ENCODE data around the gene ADCK1. TPM values are rescaled to one million over a fixed set of nuclear protein-coding genes. Genes with fewer than 3 reads are reported as not detected.

ADCK1 gene
- total RNA-seq, 2 donors from 2014 or later = 6.9 to 7.4 TPM

- H3K4me1 ChIP-seq (ENCODE audit: control insufficient read depth, insufficient read depth, low read length) = no peaks in the 10 kb centered on the region
- Mint-ChIP-seq H3K4me1 (no peaks in the 10 kb centered on the region), H3K4me3 (no peak overlapping the region), H3K36me3 (ENCODE audit: low read depth) (no peaks in the 10 kb centered on the region), H3K27me3 (ENCODE audit: insufficient read depth) (peaks cover 1% of the 10 kb centered on the region), H3K27ac (no peak overlapping the region), H3K9me3 (no peaks in the 10 kb centered on the region)
- no peak overlapping the region for H3K27ac ChIP-seq (ENCODE audit: low read depth, low read length)
- H3K36me3 ChIP-seq (ENCODE audit: control insufficient read depth, insufficient read depth, low read length) = no peaks in the 10 kb centered on the region
- peaks cover 7% of the 10 kb centered on the region for H3K27me3 ChIP-seq (ENCODE audit: control insufficient read depth, insufficient read depth, low read length, poor library complexity, severe bottlenecking)
- WGBS, 2 experiments (ENCODE audit: insufficient coverage in 1 of 2, insufficient read length in 1 of 2) = 94 to 95% methylated on average over 5 to 7 of the region's 7 CpGs
- TF ChIP-seq CTCF (conservative IDR thresholded peaks at IDR 0.05) = no peak
- no peak for DNase-seq
- H3K9me3 ChIP-seq (ENCODE audit: control insufficient read depth, low read length) = no peaks in the 10 kb centered on the region
- H3K4me3 ChIP-seq (ENCODE audit: low read length) = no peak overlapping the region
- no peak overlapping the region for H3K9ac ChIP-seq (ENCODE audit: extremely low read depth, low read length, poor library complexity, severe bottlenecking)
These were observed 38.0 kb downstream of the ADCK1 start for GRCh38 chr14:77837926-77838325.

- WGBS, 2 experiments (ENCODE audit: insufficient coverage in 1 of 2, insufficient read length in 1 of 2) = 86 to 90% methylated on average over 6 to 8 of the region's 8 CpGs
- Histone ChIP-seq H3K4me3 (ENCODE audit: low read length) (no peak overlapping the region), H3K36me3 (ENCODE audit: control insufficient read depth, insufficient read depth, low read length) (no peaks in the 10 kb centered on the region), H3K27me3 (ENCODE audit: control insufficient read depth, insufficient read depth, low read length, poor library complexity, severe bottlenecking) (no peaks in the 10 kb centered on the region), H3K9ac (ENCODE audit: extremely low read depth, low read length, poor library complexity, severe bottlenecking) (no peak overlapping the region), H3K27ac (ENCODE audit: low read depth, low read length) (peak overlapping the region; percentile 66), H3K9me3 (ENCODE audit: control insufficient read depth, low read length) (no peaks in the 10 kb centered on the region), H3K4me1 (ENCODE audit: control insufficient read depth, insufficient read depth, low read length) (no peaks in the 10 kb centered on the region)
- H3K9me3 Mint-ChIP-seq = no peaks in the 10 kb centered on the region
- no peak overlapping the region for H3K4me3 Mint-ChIP-seq
- H3K36me3 Mint-ChIP-seq (ENCODE audit: low read depth) = no peaks in the 10 kb centered on the region
- H3K27me3 Mint-ChIP-seq (ENCODE audit: insufficient read depth) = no peaks in the 10 kb centered on the region
- H3K4me1 Mint-ChIP-seq = no peaks in the 10 kb centered on the region
- no peak for TF ChIP-seq CTCF (conservative IDR thresholded peaks at IDR 0.05)
- no peak overlapping the region for H3K27ac Mint-ChIP-seq
- DNase-seq = peak; percentile 47
These were observed 39.1 kb downstream of the ADCK1 start for GRCh38 chr14:77838831-77839511.

- no peaks in the 10 kb centered on the region for H3K4me1 Mint-ChIP-seq
- H3K9me3 Mint-ChIP-seq = no peaks in the 10 kb centered on the region
- DNase-seq = no peak
- Histone ChIP-seq H3K4me1 (ENCODE audit: control insufficient read depth, insufficient read depth, low read length) (no peaks in the 10 kb centered on the region), H3K27ac (ENCODE audit: low read depth, low read length) (no peak overlapping the region), H3K4me3 (ENCODE audit: low read length) (no peak overlapping the region), H3K9ac (ENCODE audit: extremely low read depth, low read length, poor library complexity, severe bottlenecking) (no peak overlapping the region), H3K27me3 (ENCODE audit: control insufficient read depth, insufficient read depth, low read length, poor library complexity, severe bottlenecking) (no peaks in the 10 kb centered on the region), H3K9me3 (ENCODE audit: control insufficient read depth, low read length) (no peaks in the 10 kb centered on the region), H3K36me3 (ENCODE audit: control insufficient read depth, insufficient read depth, low read length) (no peaks in the 10 kb centered on the region)
- WGBS, 2 experiments (ENCODE audit: insufficient coverage in 1 of 2, insufficient read length in 1 of 2) = 94% methylated on average over 3 of the region's 3 CpGs; no CpG with 5 or more reads in 1 of the 2 experiments
- no peaks in the 10 kb centered on the region for H3K36me3 Mint-ChIP-seq (ENCODE audit: low read depth)
- no peak overlapping the region for H3K27ac Mint-ChIP-seq
- TF ChIP-seq CTCF (conservative IDR thresholded peaks at IDR 0.05) = no peak
- no peak overlapping the region for H3K4me3 Mint-ChIP-seq
- H3K27me3 Mint-ChIP-seq (ENCODE audit: insufficient read depth) = no peaks in the 10 kb centered on the region
These were observed 43.3 kb downstream of the ADCK1 start for GRCh38 chr14:77843195-77843594.
